Lung (tissue), 12 donors: ENCODE data around the gene FAM229A. TPM values are rescaled to one million over a fixed set of nuclear protein-coding genes. Genes with fewer than 3 reads are reported as not detected.

Experiments used
- ATAC-seq: fragments of 200-7000 bp; cut with Tn5 transposase; one replicate; pipeline ENCODE4 v1.9.1; 2020; ENCODE audit warnings: moderate number of reproducible peaks; ENCODE audit not compliant: insufficient read depth, low FRiP score
- DNase-seq, 3 donors: peaks; one replicate each; pipeline ENCODE4 v3.0.0-alpha.2; 2013 to 2017
- H3K27ac ChIP-seq, 2 donors: one replicate each; pipeline ENCODE4 v1.5.1; 2013; ENCODE audit warnings: mild to moderate bottlenecking in 2 of 2, moderate library complexity in 2 of 2, control low read depth in 1 of 2, inconsistent platforms in 1 of 2, low read depth in 1 of 2, low read length in 1 of 2
- H3K27me3 ChIP-seq, 3 donors: one replicate each; pipeline ENCODE4 v1.5.1; 2013; ENCODE audit warnings: low read length in 2 of 3; ENCODE audit not compliant: control insufficient read depth in 3 of 3, insufficient read depth in 3 of 3
- H3K36me3 ChIP-seq, 4 donors: one replicate each; pipeline ENCODE4 v1.5.1; 2013; ENCODE audit warnings: low read length in 4 of 4, mild to moderate bottlenecking in 1 of 4, moderate library complexity in 1 of 4; ENCODE audit not compliant: control insufficient read depth in 4 of 4, insufficient read depth in 4 of 4
- H3K4me1 ChIP-seq, 5 donors: one replicate each; pipeline ENCODE4 v1.5.1; 2013; ENCODE audit warnings: low read length in 5 of 5, mild to moderate bottlenecking in 2 of 5, moderate library complexity in 1 of 5; ENCODE audit not compliant: control insufficient read depth in 5 of 5, insufficient read depth in 5 of 5
- H3K4me3 ChIP-seq: one replicate; pipeline ENCODE4 v1.5.1; 2013; ENCODE audit warnings: mild to moderate bottlenecking, control low read depth, moderate library complexity
- H3K9ac ChIP-seq, 2 donors: one replicate each; pipeline ENCODE4 v1.5.1; 2013; ENCODE audit warnings: low read length in 2 of 2, control low read depth in 1 of 2; ENCODE audit not compliant: insufficient read depth in 1 of 2
- H3K9me3 ChIP-seq, 4 donors: one replicate each; pipeline ENCODE4 v1.5.1; 2013; ENCODE audit warnings: low read length in 3 of 4, mild to moderate bottlenecking in 1 of 4, moderate library complexity in 1 of 4; ENCODE audit not compliant: control insufficient read depth in 4 of 4, insufficient read depth in 3 of 4
- WGBS, 2 donors: extraction: QIAGEN DNeasy Blood & Tissue Kit; methylation state at CpG; one replicate each; pipeline ENCODE4 v1.1.7; 2013; 5-methylcytosine and 5-hydroxymethylcytosine counted together
- polyA plus RNA-seq, 2 donors: library from polyadenylated mRNA; stranded (reverse); fragments of 200-250 nt; gene quantifications; one replicate each; pipeline ENCODE4 v1.2.1, GENCODE V29; 2013
- total RNA-seq, 2 donors: library from RNA; depleted of rRNA in 1 of 2; stranded (reverse); fragments of >200 nt in 1 of 2; gene quantifications; one replicate each; pipeline ENCODE4 v1.2.1, GENCODE V29; 2014 to 2021
- TF ChIP-seq, protein P1 (sequence below): IDR thresholded peaks from 2 replicates; pipeline ENCODE4 v1.5.1; 2012; ENCODE audit warnings: mild to moderate bottlenecking; ENCODE audit errors: control extremely low read depth, extremely low read depth
- donor health status: control.
- donor health status: control.
- donor health status: Bipolar disorder and iron deficiency.
- donor health status: healthy.
- donor health status: DM: yes; HTN: yes; CAD: no.

FAM229A gene
- total and polyA plus RNA-seq, 4 donors = 2.2 to 7.2 (median 5.1) TPM

DNA sequence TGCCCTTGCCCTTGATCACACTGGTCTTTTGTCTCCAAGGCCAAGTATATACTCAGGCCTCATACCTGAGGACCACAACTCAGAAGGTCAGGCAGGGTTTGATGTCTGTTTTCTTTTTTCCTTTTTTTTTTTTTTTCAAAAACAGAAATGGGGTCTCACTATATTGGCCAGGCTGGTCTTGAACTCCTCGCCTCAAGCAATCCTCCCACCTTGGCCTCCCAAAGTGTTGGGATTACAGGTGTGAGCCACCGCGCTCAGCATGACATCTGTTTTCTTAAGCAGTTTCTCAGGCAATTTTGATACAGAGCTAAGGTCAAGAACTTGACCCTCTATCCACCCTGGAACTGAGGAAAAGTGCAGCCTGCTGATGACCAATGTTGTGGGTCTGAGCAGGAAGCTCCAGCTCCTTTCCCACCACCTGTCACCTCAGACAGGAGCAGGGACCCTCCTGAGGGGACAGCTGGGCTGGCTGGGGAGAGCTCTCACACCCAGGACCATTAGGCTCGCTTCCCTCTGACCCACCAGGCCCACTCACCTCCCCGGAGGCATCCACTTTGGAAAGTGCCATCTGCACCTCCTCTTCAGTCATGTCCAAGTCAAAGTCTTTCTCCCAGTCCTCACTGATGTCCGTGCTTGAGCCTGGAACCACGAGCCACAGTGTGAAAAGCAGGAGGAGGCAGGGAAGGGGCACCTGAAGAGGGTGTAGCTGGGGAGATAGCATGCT is 5.8 kb upstream of the FAM229A start:
- TF ChIP-seq, protein P1, sequence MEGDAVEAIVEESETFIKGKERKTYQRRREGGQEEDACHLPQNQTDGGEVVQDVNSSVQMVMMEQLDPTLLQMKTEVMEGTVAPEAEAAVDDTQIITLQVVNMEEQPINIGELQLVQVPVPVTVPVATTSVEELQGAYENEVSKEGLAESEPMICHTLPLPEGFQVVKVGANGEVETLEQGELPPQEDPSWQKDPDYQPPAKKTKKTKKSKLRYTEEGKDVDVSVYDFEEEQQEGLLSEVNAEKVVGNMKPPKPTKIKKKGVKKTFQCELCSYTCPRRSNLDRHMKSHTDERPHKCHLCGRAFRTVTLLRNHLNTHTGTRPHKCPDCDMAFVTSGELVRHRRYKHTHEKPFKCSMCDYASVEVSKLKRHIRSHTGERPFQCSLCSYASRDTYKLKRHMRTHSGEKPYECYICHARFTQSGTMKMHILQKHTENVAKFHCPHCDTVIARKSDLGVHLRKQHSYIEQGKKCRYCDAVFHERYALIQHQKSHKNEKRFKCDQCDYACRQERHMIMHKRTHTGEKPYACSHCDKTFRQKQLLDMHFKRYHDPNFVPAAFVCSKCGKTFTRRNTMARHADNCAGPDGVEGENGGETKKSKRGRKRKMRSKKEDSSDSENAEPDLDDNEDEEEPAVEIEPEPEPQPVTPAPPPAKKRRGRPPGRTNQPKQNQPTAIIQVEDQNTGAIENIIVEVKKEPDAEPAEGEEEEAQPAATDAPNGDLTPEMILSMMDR = no peak

DNA sequence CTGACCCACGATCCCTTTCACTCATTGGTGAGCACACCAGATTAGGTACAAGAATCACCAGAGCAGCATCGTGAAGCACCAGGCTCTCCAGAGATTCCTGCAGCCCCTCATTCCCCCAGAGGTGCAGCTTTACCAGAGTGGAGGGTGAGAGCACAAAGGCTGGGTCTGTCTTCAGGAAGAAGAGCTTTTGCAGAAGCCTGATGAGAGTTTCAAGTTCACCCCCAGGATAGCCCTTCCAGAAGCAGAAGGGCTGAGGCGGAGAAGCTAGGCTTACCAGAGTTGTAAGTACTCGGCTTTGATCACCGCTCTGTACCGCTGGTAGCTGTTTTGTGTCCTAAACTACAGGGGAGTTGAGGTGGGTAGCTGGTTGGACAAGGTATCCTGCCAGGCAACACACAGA is 3.2 kb upstream of the FAM229A start:
- H3K4me3 ChIP-seq = no peak overlapping the region
- no peak overlapping the region for H3K27ac ChIP-seq
- ATAC-seq (no peak), DNase-seq (no peak)
- no peaks in the 10 kb centered on the region for H3K9me3 ChIP-seq
- TF ChIP-seq, protein P1 = no peak
- H3K4me1 ChIP-seq = peaks cover 0 to 13% (median 5%) of the 10 kb centered on the region in 5 donors
- peaks cover 16 to 46% (median 33%) of the 10 kb centered on the region in 4 donors for H3K36me3 ChIP-seq
- 90 to 95% methylated on average over 6 of the region's 6 CpGs for WGBS, 2 donors
- no peaks in the 10 kb centered on the region for H3K27me3 ChIP-seq
- H3K9ac ChIP-seq = no peak overlapping the region

More for the DNA sequence above, 5.8 kb upstream of the FAM229A start:
- Histone ChIP-seq H3K9ac (no peak overlapping the region), H3K27ac (no peak overlapping the region), H3K36me3 (peaks cover 28 to 60% (median 40%) of the 10 kb centered on the region in 4 donors), H3K27me3 (no peaks in the 10 kb centered on the region), H3K9me3 (no peaks in the 10 kb centered on the region), H3K4me3 (no peak overlapping the region), H3K4me1 (no peaks in the 10 kb centered on the region)
- 96 to 98% methylated on average over 7 of the region's 7 CpGs for WGBS, 2 donors
- ATAC-seq (no peak), DNase-seq (no peak)

DNA sequence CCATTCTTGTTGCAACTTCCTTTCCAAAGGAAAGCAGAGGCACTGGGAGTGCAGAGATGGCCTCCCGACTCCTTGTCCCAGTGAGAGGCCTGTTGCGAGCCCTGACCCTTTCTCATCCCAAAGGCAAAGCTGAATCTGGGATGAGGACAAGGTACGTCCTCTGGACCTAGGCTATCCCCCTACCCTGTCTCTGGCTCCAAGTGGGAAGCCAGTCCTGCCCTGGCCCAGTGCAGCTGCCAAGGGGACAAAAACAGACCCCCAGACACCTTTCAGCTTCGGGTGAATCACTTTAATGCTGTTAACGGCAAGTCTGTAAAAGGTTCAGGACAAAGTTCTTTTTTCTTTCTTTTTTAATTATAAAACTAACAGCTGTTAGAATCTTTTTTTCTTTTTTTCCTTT is 2.6 kb upstream of the FAM229A start:
- 92 to 93% methylated on average over 5 of the region's 5 CpGs for WGBS, 2 donors
- Histone ChIP-seq H3K27me3 (no peaks in the 10 kb centered on the region), H3K9ac (no peak overlapping the region), H3K4me1 (peaks cover 0 to 13% (median 5%) of the 10 kb centered on the region in 5 donors), H3K27ac (no peak overlapping the region), H3K4me3 (no peak overlapping the region), H3K9me3 (no peaks in the 10 kb centered on the region), H3K36me3 (peaks cover 16 to 46% (median 33%) of the 10 kb centered on the region in 4 donors)
- ATAC-seq (no peak), DNase-seq (no peak)
- TF ChIP-seq, protein P1 = no peak
